Epithelial cell of esophagus (primary cell): Measurements from ENCODE around the gene RNF2.
"Not testable (repeated sequence)": the region's sequence is repeated elsewhere in the genome, so short reads cannot be mapped to it uniquely, and the experiment has no call there.

Experiments used
- DNase-seq: peaks from one replicate; pipeline ENCODE4 v3.0.0; 2010; ENCODE audit warnings: low read depth
- H3K4me3 ChIP-seq: 2 replicates; pipeline ENCODE4 v1.5.1; 2011; ENCODE audit warnings: mild to moderate bottlenecking, low read length, control low read depth
- TF ChIP-seq, protein P1 (sequence below): IDR thresholded peaks from 2 replicates; pipeline ENCODE4 v1.5.1; 2011; ENCODE audit warnings: low read depth, mild to moderate bottlenecking, low read length, control low read depth, inconsistent platforms; ENCODE audit not compliant: insufficient read depth; ENCODE audit errors: missing control alignments

The RNF2 gene

DNA sequence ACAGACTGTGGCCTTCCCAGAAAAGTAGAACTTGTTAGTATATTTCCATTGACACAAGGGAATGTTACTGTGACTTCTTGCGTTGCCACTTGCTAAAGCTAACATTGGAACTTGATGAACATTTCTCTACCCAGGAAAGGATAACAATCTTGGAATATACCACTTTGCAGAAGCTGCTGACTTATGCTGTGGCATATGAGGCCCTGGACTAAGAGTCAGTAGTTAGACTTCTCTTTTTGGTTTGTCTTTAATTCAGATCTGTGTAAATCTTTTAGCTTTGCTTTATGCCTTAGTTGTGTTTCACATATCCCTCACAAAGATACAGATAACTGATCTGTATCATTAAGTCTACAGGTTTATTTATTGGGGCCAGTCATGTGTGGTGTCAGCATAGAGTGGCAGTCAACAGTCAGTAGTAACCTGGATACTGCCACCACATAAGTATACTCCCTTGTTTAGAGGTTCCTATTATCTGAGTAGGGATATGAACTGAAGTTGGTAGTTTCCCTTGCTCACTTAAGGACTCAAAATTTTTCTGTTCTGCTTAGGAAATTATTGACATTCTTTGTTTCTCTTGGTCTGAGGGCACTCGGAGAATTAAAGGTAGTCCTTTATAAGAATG lies 14.7 kb downstream of the RNF2 start:
- TF ChIP-seq, protein P1, sequence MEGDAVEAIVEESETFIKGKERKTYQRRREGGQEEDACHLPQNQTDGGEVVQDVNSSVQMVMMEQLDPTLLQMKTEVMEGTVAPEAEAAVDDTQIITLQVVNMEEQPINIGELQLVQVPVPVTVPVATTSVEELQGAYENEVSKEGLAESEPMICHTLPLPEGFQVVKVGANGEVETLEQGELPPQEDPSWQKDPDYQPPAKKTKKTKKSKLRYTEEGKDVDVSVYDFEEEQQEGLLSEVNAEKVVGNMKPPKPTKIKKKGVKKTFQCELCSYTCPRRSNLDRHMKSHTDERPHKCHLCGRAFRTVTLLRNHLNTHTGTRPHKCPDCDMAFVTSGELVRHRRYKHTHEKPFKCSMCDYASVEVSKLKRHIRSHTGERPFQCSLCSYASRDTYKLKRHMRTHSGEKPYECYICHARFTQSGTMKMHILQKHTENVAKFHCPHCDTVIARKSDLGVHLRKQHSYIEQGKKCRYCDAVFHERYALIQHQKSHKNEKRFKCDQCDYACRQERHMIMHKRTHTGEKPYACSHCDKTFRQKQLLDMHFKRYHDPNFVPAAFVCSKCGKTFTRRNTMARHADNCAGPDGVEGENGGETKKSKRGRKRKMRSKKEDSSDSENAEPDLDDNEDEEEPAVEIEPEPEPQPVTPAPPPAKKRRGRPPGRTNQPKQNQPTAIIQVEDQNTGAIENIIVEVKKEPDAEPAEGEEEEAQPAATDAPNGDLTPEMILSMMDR, result no peak
- no peak for DNase-seq

DNA sequence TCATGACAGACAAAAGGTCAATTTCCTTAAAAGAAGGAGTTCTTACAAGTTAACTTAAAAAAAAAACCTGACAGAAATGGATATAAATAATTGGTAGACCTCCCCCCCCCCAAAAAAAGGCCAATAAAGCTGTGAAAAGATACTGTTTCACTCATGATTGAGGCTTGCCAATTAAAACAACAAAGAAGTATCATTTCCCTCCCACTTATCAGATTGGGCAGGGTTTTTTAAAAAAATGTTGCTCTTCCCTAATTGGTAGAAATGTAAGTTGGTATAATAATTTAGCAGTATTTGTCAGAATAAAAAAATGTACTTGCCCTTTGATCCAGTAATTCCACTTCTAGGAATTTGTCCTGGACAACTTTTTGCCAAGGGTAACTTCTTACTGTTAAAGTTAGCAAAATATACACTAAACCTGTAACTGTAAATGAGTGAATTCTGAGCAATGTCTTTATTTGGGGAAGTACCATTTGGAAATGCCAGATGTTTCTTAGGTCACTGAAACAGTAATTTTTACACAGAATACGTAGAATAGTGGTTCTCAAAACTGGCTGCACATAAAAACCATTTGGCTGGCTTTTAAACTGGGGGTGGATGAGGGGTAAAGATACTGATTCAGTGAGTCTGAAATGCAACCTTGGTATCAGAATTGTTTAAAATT lies 17.5 kb downstream of the RNF2 start:
- no peak overlapping the region for H3K4me3 ChIP-seq
- DNase-seq, result no peak
- TF ChIP-seq, protein P1, result no peak

More for the DNA sequence above, 14.7 kb downstream of the RNF2 start:
- no peak overlapping the region for H3K4me3 ChIP-seq

DNA sequence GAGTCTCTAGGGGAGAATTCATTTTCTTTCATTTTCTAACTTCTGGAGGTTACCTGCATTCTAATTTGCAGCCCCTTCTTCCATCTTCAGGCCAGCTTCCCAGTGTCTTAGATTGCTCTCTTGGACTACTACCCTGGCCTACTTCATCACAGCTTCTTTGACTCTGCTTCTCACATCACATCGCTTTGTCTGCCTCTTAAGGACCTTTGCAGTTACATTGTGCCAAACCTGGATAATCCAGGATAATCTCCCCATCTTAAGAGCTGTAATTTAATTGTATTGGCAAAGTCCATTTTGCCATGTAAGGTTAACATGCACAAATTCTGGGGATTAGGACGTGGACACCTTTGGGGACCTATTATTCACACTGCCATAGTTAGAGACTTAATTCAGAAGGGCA lies 18.4 kb downstream of the RNF2 start:
- no peak overlapping the region for H3K4me3 ChIP-seq
- DNase-seq, result no peak
- TF ChIP-seq, protein P1, result no peak

DNA sequence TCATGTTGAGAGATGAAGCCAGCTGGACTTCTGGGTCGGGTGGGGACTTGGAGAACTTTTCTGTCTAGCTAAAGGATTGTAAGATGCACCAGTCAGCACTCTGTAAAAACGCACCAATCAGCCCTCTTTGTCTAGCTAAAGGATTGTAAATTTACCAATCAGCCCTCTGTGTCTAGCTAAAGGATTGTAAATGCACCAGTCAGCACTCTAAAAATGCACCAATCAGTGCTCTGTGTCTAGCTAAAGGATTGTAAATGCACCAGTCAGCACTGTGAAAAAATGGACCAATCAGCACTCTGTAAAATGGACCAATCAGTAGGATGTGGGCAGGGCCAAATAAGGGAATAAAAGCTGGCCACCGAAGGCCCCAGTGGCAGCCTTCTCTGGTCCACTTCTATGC lies 19.6 kb downstream of the RNF2 start:
- H3K4me3 ChIP-seq, DNase-seq: not testable (repeated sequence)

DNA sequence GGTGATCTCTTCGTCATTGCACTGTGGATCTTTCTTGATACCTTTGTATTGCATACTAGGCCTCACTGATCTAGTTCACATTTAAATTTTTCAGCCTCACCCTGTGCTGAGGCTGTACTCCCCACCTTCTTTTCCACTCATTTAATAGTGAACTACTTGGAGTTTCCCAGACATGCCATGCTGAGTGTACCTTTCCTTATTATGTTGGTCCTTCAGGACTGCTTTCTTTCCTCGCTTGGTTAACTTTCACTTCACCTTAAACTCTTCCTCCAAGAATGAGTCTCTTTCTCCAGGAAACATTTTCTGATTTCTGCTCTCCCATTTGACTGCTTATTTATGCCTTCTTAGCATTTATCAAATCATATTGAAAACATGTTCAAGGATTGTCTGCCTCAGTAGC lies 20.8 kb downstream of the RNF2 start:
- H3K4me3 ChIP-seq, result no peak overlapping the region
- TF ChIP-seq, protein P1, result no peak
- DNase-seq, result no peak

DNA sequence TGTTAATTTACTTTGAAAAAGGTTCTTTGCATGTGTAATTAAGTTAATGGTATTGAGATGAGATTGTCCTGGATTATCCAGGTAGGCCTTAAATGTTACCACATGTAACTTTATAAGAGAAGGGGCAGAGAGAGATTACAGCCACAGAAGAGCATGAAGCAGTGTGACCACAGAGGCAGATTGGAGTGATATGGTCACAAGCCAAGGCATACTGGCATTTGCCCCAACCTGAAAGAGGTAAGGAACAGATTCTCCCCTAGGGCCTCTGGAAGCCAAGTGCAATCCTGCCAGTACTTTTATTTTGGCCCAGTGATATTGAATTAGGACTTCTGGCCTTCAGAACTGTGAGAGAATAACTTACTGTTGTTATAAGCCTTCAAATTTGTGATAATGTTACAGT lies 23.0 kb downstream of the RNF2 start:
- TF ChIP-seq, protein P1, result no peak
- DNase-seq, result no peak
- no peak overlapping the region for H3K4me3 ChIP-seq

DNA sequence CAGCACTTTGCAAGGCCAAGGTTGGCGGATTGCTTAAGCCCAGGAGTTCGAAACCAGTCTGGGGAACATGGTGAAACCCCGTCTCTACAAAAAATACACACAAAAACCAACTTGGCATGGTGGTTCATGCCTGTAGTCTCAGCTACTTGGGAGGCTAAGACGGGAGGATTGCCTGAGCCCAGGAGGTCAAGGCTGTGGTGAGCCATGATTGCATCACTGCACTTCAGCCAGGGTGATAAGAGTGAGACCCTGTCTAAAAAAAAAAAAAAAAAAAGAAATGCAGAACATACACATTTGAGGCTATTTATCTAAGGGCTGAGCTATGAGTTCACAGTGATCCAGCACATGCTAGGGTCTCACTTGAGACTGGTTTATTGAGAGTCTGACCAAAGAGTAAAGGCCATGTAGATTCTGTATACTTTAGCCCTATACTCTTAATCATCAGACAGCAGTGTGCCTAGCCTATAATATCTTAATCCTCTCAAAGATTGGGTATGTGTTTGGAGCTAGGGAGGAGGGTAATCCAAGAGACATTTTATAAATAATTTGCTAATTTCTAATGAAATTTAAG lies 23.9 kb downstream of the RNF2 start:
- TF ChIP-seq, protein P1, result no peak
- DNase-seq, result no peak
- no peak overlapping the region for H3K4me3 ChIP-seq
